GM13976 (cell line): ENCODE results near the gene TAAR1.
A peak's percentile ranks its signal among the peaks of the same experiment; 100 is the strongest.
"Not testable (repeated sequence)": the region's sequence is repeated elsewhere in the genome, so short reads cannot be mapped to it uniquely, and the experiment has no call there.

Experiments
- DNase-seq: peaks from one replicate; pipeline ENCODE4 v3.0.0; 2012; ENCODE audit warnings: low spot score
- CTCF ChIP-seq: IDR thresholded peaks from 2 replicates; pipeline ENCODE4 v1.5.1; 2012; ENCODE audit warnings: borderline replicate concordance, mild to moderate bottlenecking; ENCODE audit not compliant: insufficient read depth; ENCODE audit errors: extremely low read depth, missing control alignments, control extremely low read depth
- in situ Hi-C: fragments of 300-500 bp; cut with MboI; formaldehyde crosslinking; loops from one replicate; pipeline ENCODE4 v1.12.0; 2022; ENCODE audit warnings: low sequenced_read_pairs, mixed read lengths, inconsistent platforms; ENCODE audit not compliant: unreplicated experiment

TAAR1 gene

GRCh38 chr6:132648356-132648755 is 10.6 kb downstream of the TAAR1 start:
- TF ChIP-seq CTCF: no peak
- in situ Hi-C loops: no loop called here
- DNase-seq: peak; percentile 13

- DNase-seq: no peak
- no peak for TF ChIP-seq CTCF
- in situ Hi-C loops: no loop called here
Measured at GRCh38 chr6:132643547-132643946, 15.4 kb downstream of the TAAR1 start.

- DNase-seq, in situ Hi-C loops: not testable (repeated sequence)
Measured at GRCh38 chr6:132637135-132637534, 21.8 kb downstream of the TAAR1 start.

GRCh38 chr6:132635906-132636305 is 23.1 kb downstream of the TAAR1 start:
- in situ Hi-C loops, DNase-seq: not testable (repeated sequence)

- in situ Hi-C loops, DNase-seq: not testable (repeated sequence)
Measured at GRCh38 chr6:132635288-132635687, 23.7 kb downstream of the TAAR1 start.

- in situ Hi-C loops: no loop called here
- no peak for TF ChIP-seq CTCF
- no peak for DNase-seq
Measured at GRCh38 chr6:132634796-132635195, 24.2 kb downstream of the TAAR1 start.

- TF ChIP-seq CTCF: no peak
- no peak for DNase-seq
- in situ Hi-C loops: no loop called here
Measured at GRCh38 chr6:132633362-132633761, 25.6 kb downstream of the TAAR1 start.

- in situ Hi-C loops: no loop called here
- DNase-seq: no peak
Measured at GRCh38 chr6:132624175-132624574, 34.8 kb downstream of the TAAR1 start, which contains the start of gene TAAR2. TSS of gene TAAR2 (minus strand) at chr6:132624275. CDS start at chr6:132624275, 0 bp downstream.

More at GRCh38 chr6:132624175-132624574, 34.8 kb downstream of the TAAR1 start, which contains the start of gene TAAR2:
- TF ChIP-seq CTCF: no peak
